Ammon's horn (tissue), 1 donor: ENCODE results near the gene FYN.

Experiments
- DNase-seq: peaks from one replicate; pipeline ENCODE4 v3.0.0-alpha.2; 2016; ENCODE audit warnings: low spot score

Gene FYN

DNA sequence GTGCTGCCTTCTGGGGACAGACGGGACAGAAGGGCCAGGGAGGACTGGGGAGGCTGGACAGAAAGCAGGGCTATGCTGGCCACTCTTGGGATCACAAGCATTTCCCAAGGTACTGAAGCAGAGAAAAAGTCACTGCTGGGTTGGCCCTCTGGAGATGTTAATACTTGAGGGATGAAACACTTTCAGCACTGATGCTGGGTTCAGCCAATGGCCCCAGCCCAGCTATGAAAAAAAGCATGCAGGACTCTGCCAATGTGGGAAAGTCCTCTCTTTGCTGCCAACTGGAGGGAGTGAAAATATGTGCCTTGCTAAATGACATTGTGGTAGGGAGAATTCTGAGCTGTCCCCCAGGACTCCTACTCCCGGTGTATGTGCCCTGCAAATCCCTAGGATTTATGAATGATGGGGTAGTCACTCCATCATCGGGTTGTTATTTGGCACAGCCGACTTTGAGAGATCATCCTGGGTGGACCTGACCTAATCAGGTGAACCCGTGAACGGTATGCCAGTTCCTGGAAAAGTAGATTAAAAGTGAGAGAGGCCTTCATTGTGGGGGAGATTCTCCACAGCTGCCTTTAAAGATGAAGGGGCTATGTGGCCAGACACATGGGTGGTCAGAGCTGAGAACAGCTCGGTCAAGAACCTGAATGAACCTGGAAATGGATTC, 147.7 kb downstream of the FYN start:
- peak; percentile 58 for DNase-seq

DNA sequence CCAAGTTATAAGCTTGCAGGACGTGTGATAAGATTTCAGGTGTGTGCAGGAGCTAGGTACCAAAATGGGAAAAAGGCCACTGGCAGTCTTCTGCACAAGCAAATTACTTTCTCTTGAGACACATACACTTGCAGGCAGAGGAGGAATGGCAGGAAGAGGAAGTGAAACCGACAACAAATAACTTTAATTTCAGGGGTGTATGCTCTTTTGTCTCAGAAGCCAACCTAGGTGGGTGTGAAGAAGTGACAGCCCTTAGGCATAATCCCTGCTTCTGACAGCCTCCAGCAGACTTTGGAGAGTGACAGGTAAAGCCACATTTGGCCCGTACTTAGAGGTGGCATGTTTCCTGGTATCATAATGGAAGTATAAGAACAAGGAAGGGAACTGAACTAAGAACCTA, 148.7 kb downstream of the FYN start:
- peak; percentile 39 for DNase-seq

DNA sequence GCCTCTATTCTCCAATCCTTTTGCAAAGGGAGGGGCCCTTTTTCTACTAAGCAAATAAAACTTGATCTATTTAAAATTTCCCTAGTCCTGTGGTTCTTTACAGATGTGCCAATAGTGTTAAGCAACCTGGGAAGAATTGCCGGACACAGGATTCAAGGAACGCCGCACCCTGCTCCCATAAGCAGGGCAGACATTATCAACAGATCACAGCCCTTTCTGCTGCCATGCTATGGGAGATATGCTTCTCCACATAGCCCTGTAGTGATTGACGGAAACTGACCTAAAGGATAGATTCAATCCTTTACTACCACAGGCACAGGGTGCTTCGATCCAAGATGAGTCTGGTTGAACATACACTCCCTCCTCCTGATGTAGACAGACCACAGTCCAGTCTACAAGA, 149.2 kb downstream of the FYN start:
- no peak for DNase-seq

DNA sequence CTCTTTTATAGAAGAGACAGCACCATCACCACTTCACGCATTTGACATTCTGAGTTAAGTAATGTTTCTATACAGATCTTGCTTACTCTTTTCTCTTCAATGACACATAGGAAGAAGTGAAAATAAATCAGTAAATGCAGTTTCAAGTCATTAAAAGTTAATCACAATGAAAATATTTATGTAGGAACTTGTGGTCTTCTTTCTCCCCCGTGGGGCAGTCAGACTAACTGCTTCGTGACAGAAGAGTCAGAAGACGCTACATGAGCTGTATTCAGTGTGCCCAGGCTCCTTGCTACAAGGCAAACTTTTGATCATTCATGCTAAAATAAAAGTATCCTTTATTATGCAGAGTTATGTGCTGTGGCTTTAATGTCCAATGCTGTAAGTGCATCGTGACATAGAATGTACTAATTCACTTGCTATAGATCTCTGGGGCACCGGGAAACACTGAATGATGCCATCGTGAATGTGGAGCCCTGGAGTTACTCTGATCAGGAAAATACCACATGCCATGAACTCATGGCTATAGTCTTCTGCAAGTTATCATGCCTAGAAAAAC, 149.8 kb downstream of the FYN start:
- no peak for DNase-seq

DNA sequence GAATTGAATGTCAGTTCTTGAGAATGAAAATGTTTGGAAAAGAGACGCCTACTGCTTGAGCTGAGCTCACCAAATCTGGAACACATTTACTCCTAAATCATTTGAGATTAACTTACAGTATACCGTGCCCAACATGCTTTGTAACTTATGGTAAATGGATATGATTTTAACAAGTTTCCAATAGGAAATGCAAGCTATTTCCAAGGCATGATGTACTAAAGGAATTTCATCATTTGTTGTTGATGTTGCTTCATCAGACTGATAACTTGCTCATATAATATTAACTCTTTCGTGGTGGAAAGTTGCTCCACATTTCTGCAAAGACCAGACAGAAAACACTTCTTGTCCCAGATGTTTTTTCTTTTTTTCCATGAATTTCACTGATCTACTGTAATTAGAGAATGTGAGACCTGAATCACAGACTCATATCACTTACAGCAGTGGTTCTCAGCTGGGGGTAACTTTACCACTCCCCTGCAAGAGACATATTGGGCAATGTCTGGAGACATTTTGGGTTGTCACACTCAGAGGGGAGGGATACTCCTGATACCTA, 151.0 kb downstream of the FYN start:
- DNase-seq = no peak

DNA sequence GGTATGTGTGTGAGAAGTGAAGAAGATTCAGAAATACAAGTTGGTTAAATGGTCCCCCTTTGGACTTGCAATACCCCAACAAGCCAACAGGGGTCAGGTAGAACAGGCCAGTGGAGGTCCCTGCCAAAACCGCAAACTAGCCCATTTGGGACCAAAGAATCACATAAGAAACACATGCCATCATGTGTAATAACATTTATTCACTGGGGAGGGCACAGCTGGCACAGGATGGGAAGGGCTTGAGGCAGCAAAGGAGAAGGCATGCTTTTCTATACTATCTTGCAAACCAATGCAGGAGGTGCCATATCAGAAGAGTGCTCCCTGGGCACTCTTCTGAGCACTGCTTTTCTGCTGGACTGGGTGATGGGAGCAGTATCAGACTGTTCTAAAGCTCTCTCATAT, 151.5 kb downstream of the FYN start:
- no peak for DNase-seq

DNA sequence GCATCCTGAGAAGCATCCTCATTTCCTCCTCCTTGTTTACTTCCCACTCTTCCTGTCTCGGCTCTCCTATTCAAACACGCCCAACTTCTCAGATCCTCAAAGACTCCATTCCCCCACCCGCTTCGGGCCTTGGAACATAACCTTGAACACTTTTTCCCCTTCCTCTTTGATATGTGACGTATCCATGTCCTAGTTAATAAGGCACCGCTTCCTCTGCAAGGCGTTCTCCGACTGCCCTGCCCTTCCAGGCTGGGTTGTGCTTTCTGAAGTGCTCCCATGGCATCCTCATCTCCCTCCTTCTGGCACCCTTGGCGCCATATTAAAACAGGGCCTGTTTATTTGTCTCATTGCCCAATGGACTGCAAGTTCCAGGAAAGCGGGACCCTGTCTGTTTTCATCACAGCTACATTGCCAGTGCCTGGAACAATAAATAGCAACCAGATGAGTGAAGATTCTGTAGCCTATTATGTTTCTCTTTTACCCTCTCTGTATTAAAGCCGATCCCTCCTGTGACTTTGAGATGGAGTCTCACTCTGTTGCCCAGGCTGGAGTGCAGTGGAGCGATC, 152.2 kb downstream of the FYN start:
- no peak for DNase-seq

DNA sequence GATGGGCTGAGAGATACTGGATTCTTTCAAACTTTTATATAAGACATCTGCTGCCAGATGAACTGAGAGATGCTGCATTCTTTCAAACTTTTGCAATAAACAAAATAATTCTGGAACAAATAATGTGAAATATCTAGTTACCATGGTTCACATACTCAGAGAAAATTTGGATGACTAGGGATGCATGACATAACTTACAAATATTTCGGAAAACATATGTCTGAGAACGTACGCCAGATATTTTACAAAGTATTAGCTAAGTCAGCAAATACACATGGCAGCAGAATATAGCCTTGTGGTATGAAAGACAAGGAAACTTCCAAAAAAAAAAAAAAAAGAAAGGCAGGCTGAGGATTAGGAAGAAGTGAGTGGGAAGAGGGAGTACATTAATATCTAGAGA, 154.3 kb downstream of the FYN start:
- no peak for DNase-seq

DNA sequence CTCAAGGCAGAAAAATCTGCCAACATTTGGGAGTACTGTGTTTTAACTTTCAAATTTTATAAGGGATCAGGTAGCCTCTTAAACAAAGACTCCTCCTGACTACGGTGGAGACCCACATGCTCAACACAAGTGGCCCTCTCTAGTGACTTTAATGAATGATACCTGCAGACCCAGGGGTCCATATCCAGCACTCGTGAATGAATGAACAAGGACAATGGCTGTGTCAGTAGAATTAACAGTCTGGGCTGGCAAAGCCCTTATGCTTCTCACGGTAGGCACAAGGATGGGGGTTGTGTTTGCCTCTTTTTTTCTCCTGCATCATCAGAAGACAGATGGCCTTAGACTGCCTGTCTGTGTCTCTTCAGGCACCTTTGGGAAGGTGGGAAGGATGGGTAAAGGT, 154.9 kb downstream of the FYN start:
- DNase-seq = no peak

DNA sequence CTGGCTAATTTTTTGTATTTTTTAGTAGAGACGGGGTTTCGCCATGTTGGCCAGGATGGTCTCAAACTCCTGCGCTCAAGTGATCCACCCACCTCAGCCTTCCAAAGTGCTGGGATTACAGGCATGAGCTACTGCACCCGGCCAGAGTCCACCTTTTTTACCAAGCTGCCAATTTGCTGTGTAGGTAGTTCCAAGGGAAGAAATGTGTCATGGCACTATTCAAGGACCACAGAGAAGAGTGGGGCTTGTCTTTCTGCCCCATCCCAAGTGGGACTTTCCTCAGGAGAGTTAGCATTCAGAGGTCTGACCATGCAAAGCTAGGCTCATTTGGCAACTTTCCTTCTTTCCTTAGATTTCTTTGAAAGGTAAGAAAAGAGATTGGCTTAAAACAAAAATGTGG, 155.6 kb downstream of the FYN start:
- no peak for DNase-seq

DNA sequence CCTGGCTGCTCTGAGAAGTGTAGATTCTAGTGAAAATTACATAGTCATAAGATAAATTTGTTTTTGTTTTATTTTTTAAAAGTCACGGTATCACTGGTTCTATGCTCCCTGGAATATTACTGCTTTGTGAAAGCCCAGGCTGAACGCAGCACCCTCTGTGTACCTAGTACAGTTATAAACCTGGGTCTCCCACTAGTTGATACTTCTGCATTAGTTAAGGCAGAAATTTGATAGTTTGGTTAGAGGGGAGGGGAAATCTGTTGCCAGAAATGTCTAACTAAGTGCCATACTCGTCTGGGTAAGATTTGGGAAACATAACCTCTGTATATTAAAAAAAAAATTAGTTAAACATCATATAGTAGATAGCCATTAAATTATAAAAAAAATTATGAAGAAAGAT, 156.9 kb downstream of the FYN start:
- no peak for DNase-seq

DNA sequence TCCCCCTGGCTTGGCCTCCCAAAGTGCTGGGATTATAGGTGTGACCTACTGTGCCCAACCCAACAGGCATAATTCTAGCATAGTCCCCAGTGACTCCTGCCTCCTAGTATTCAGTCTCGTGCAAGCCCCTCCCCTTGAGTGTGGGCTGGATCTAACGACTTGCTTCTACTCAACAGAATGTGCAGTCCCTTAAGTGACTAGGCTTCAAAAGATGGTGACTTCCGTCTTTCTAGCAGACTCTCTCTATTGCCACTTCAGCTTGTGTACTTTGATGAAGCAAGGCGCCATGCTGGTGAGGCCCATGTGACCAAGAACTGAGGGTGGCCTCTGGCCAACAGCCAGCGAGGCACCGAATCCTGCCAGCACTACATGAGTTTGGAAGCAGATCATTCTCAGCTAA, 157.9 kb downstream of the FYN start:
- DNase-seq = peak; percentile 68

DNA sequence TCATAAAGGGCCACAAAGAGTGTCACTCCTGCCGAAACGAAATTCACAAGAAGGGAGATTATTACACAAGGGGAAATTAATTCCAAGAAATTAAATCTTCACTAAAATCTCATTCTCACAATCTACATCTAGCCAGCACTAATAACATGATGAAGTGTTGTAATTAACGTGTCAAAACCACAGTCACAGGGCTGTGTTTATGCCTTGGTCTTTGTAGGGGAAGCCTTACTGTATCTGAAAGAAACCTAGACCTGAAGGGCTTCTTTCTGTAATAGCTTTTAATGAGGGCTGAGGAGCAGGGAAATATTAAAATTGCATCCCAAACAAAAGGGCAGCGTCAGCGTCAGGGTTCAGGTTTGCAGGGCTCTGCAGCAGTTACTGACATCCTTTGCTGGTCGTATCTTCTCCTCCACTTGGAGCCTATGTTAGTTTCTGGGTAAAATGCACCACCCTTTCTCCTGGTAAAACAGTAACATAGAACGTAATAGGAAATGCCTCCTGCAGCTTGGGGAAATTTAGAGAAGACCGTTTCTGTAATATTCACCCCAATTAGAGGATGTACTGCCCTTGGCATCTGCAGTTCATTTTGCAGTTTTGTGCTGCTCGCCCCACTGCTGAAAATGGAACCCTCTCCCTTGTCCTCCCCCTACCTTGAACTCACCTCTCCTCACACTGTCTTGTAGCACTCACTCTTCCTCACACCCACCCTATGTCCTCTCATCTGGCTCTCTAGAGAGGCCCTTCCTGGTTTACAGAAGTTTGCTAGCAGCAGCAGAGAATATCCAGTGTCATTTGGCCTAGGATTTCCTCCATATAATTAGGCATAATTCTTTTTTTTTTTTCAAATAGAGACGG, 158.6 kb downstream of the FYN start:
- DNase-seq = no peak

DNA sequence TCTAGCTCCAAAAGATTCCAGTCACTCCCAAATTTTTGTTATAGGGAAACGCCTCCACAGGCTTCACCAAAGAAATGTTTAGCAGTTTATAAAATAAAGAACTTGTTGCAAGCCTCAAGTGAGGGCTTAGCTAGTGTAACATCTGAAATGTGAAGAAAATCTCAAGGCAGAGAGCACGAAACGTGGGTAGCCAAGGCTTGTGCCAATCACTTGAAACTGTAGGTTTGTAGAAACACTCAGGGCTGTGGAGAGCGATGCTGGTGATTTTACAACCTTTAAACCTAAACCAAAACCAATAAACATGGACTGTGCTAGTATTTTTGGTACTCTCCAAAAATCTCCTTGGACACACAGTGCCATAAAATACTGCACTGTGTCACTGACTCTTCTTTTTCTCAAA, 159.4 kb downstream of the FYN start:
- DNase-seq = no peak

DNA sequence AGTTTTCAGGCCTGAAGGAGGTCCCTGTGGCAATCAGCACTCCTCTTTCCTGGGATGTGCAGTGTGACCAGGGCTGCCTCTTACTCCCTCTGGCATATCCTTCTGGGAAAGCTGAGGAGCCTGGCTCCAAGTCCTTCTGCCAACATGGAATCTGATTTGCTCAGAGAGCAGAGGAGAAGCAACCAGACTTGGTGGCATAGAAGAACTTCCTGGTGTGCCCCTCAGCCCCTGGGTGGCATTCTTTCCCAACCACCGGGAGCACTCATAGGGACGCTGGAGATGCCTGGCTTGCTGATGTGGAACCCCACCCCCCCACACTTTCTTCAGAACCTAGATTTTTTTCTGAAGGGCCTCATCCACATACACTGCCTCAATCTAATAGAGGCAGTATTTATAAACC, 160.0 kb downstream of the FYN start:
- DNase-seq = no peak

DNA sequence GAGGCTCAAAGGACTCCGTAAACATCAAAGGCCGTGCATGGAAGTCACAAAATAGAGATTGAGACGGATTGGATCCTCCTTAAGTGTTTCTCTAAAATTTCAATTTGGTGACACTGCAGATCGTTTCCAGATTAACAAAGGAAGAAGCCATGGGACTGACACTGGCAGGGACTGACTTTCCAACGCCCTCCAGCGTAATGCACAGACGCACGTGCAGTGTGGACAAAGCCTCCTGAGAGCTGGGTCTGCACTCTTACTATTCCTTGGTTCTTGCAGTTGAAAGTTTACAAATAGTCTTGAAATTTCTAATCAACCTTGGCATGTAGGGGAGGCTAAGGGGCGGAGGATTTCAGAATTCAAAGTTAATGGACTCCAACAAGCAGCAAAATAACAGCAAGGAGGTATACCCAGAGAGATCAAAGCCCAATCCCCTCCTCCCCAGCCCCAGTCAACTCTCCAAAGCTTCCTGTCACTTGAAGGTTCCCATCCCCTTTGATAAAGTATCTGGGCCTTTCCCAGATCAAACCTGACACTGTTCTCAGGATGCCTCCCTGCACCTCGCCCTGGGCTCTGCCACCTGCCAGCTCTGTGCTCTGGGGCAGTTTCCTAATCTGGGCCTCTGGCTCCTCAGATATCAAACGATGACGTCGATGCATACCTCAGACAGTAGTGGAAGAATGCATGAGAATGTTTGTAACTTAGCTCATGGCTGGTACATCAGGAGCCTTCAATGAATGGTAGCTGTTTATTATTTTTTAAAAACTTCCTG, 161.1 kb downstream of the FYN start:
- no peak for DNase-seq

DNA sequence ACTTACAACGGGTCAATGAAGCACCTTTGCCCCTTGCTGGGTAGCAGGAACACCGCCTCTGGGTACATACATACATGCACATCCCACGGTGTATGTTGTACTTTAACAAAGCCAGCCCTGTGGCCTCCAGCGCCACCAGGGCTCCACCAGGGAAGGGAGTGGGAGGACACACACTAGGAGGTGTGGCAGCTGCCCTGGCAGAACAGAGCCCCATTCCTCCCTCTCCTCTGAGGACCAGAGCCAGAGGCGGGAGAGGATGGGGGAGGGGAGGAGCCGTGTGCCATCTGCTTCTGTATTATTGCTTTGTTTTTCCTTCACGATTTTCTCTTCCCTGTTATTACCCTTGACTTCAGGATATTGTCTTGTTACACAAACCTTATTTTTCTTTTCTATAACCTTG, 161.8 kb downstream of the FYN start:
- peak; percentile 87 for DNase-seq

DNA sequence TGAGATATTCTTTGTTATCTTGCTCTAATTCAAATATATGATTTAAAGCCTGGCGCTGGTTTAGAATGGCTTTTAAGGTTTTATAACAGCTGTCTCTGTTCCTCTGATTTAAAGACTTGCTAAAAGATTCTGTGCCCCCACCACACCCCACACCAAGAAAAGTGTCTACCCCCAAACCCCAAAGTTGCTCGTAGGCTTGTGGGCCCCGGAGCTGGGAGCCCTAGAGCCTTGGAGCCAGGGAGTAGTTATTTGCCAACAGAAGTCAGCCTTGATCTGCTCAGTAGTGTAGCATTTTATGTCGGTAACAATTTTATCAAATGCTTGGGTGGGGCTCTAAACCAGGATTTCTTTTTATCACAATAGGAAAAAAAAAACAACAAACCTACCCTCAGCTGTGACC, 162.3 kb downstream of the FYN start:
- DNase-seq = no peak

DNA sequence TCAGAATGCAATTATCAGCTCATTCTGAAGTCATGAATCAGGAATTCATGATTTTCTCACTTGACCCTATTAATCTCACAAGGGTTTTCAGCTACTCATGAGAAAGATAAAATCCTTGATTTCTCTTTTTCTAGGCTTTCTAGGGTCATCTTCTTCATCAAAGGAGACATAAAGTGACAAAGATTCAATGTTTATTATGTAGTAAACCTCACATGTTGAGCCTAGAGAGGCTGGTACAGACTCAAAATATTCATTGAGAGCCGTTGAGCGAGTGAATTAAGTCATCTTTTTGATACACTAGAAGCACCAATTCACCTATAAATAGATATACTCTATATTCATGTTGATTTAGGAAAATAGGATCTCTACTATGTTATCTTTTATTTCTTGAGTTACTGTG, 162.8 kb downstream of the FYN start:
- no peak for DNase-seq

DNA sequence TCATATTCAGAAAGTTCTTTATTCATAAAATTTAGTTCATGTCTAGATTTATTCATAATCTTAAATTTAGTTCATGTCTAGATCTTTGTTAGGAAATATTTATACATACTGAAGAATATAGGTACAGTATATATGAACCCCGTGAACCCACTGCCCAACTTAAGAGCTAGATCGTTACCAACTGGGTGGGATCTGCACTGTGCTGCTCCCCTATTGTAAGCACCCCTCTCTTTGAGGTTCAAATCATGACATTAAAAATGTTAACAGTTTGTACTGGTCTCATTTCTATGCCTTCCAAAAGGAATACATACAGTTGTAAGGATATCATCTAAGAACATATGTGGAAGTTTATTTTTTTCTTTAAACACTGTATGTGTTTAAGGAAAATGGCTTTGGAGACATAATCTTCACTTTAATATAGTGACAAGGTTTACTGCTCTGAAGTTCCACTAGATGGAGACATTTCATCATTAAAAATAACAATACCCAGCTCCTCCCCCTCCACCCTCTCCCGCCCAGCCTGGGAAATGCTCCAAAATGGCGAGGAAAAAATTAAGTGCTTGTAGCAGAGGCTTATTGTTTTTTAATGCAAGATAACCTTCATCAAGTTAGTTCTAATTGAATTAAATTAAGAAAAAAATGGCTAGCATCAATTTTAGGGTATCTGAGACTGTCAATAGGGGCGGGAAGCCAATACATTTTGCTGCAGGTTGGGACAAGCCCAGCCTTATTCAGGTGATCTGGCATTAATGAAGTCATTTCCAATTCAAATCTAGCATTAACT, 163.4 kb downstream of the FYN start:
- DNase-seq = peak; percentile 84

DNA sequence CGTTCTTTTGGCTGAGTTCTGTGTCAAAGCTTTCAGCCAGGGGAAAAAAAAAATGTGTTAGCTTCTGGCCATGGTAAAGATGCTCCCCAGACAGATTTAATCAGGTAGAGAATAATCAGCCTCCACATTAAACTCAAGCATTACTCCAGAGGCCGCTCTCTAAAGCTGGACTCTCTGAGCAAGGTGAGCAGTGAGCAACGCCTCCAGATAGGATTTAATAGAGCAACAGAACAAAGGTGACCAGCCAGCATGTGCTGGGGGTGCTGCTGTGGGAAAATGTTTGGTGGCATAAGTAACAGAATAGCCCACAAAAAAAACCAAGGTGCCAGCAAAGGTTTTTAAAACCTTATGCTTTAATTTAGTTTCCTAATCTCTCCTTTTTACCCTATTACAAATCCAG, 164.1 kb downstream of the FYN start:
- DNase-seq = no peak
